GM21619 (cell line): Measurements from ENCODE around the gene MSH3.
"Not testable (repeated sequence)": the region's sequence is repeated elsewhere in the genome, so short reads cannot be mapped to it uniquely, and the experiment has no call there.

Experiments used
- ATAC-seq: cut with Tn5 transposase; IDR thresholded peaks from one replicate; pipeline ENCODE4 v1.9.1; 2021; ENCODE audit not compliant: unreplicated experiment

Gene MSH3

DNA sequence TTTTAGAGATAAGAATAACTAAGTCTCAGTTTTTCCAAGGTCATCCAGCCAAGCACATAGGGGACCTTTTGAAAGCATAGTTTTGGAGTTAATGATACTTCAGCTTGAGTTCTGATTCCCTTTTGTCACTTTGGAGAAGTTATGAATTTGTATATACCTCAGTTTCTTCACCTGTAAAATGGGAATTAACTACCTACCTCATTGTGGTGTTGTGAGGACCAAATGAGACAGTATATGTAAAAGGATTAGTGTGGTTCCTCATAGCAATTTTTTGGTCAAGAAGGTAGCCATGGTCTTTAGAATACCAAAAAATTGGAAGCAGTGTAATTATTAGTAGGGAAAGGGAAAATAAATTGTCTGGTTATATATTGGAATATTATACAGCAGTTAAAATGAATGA is 98.0 kb downstream of the MSH3 start:
- no peak for ATAC-seq

DNA sequence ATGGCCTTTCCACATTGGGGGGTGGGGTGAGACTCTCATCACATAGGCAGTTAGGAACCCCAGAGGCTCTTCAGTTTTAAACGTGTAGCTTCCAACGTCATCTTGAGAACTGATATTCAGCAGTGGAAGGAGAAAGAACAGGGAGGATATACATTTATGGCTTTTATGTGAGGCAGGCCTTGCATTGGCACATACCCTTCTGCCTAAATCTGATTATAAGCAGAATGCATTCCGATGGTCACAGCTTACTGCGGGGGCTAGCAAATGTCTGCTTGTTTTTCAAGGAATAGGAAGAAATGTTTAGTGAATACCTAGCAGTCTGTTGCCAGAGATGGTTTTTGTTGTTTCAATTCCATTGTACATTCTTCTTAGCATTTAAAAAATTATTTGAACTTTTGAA is 99.3 kb downstream of the MSH3 start:
- no peak for ATAC-seq

DNA sequence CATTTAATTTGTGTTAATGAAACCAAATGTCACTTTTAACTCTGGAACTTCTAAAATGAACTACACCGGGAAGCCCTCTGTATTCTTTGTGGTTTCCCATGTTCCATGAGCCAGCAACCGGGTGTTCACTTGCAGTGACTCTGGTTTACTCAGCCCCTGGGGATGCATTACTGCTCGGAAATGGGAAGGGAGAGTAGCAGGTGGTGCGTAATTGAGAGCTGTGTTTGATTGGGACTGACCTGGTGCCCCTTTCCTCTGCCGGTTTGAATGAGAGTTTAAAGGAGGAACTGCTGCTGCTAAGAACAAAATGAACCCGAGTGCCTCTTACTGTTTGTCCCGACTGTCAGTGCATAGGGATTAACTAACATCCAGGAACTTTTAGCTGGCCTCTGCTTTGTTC is 100.4 kb downstream of the MSH3 start:
- ATAC-seq = peak; percentile 42

DNA sequence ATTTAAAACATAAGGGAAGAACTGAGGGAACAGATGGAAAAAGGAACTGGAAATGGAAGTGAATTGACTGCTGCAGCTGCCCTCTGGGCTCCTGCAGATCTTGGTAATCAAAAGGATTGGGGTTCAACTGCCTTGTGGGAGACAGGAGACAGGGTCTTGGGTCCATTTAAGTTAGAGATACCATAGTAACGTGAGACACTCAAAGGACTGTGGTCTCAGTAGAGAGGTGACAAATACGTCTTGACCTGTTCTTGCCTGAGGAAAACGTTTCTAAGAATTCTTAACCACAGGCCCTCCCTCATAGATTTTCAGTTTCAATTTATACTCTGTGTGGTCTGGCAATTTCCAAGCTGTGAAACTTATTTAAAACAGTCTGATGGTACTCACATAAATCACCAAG is 101.2 kb downstream of the MSH3 start:
- peak; percentile 96 for ATAC-seq

- ATAC-seq = no peak
Measured at GRCh38 chr5:80756292-80756691, 101.8 kb downstream of the MSH3 start.

- ATAC-seq = no peak
Measured at GRCh38 chr5:80757290-80757689, 102.8 kb downstream of the MSH3 start.

- ATAC-seq = no peak
Measured at GRCh38 chr5:80759866-80760577, 105.6 kb downstream of the MSH3 start.

GRCh38 chr5:80760680-80761079 is 106.2 kb downstream of the MSH3 start:
- no peak for ATAC-seq

- ATAC-seq = no peak
Measured at GRCh38 chr5:80761176-80761575, 106.7 kb downstream of the MSH3 start.

DNA sequence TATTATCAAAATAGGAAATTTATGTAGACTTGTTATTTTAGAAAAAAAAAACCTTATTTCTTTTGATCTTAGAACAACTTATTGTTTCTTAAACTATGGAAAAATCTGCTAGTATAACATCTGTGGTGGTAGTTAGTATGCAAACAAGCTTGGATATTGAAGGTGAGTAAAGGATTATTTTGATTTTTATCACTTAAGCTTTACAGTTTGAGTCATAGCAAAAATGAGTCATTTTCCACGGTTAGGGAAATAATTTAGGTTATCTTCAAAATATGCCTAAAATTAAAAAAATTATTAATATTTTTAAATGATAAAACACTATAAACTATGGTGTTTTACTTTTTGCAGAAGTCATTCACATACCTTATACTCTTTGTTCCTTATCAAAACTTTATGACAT is 107.5 kb downstream of the MSH3 start:
- no peak for ATAC-seq

- ATAC-seq = no peak
Measured at GRCh38 chr5:80762573-80762972, 108.1 kb downstream of the MSH3 start.

GRCh38 chr5:80763211-80763610 is 108.8 kb downstream of the MSH3 start:
- ATAC-seq = no peak

- no peak for ATAC-seq
Measured at GRCh38 chr5:80763873-80764647, 109.6 kb downstream of the MSH3 start.

DNA sequence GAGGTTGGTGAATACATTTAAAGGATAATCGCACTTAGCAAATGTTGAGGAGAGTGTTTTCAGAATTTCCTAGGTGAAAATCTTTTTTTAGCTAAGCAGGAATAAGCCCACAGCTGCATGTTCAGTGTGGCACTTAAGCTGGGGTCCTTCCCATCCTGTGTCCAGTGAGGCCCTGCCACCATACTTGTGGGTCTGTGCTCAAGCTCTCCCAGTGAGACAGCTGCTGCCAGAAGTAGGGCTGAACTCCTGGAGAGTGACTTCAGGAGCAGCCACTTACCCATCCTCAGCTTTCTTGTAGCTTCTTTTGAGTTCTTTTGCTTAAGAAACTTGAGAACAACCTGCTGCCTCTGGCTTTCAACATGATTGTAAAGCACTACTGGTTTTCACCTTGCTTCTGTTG is 110.3 kb downstream of the MSH3 start:
- ATAC-seq = no peak

DNA sequence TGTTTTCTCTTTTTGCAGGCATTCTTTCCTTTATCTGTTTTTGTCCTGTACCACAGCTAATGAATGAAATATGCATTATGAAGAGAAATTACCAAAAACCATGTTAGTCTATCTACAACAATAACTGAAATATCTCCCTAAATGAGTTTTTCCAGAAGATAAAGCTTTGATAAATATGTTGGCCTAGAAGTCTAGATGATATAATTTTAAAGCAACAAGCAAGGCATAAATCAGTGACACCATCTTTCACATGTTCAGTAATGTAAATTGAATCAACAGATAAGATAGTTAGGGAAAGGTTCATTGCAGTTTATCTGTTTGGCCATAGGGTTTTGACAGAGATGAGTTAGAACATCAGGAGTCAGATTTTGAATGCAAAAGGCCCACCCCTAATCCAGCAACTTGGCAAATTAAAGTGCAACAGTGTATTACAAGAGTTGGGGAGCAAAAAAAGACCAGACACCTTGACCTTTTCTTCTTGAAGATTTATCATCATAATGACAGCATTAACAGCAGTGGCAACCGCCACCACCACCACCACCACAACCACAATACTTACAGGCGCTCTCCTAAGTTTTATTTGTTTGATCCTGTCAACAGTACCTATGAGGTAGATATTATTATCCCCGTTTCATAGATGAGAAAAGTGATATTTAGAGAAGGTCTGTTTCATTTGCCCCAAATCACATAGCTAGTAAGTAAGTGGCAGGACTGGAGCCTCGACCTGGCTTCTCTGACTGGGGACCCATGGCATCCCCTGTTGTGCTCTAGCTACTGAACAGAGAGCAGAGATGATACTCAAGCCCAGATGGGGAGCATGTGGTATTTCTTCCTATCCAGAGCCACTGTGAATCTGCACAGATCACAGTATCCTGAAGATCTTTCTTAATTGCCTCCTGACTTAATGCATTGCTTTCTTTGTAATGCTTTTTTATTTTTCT is 123.2 kb downstream of the MSH3 start:
- ATAC-seq = no peak

DNA sequence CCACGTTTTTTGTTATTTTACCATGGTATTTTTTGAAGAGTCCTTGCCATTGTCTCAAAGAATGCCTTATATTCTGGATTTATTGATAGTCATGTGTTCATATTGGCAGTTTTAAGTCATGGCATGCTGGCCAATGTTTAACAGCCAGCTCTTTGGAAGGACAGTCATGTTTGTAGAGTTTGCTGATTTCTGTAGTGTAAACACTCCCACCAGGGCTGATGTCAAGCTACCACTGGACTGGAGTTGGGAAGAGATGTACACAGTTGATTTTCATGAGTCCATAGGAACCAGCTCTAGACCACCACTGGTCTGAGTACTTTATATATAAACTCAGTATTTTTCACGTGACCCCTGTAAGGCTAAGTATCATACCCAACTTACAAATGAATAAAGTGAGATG is 125.6 kb downstream of the MSH3 start:
- no peak for ATAC-seq

DNA sequence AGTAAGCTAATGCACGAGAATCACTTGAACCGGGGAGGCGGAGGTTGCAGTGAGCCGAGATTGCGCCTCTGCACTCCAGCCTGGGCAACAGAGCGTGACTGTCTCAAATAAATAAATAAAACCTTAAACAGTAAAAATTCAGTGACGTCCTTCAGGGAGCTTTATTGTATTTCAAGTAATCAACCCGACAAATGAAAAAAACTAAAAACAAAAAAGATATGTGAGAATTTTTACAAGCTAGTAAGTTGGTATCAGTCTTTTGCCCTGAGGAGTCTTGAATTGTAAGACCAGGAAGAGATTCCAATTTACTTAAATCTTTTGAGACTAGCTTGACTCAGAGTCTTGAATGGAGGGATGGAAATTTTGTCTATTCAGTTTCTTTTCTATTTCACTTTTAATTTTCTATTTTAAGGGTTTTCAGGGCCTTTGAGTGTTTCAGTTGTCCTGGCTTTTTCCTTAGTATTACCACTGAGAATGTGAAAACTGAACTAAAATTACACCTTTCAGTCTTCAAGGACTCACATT is 126.4 kb downstream of the MSH3 start:
- no peak for ATAC-seq

DNA sequence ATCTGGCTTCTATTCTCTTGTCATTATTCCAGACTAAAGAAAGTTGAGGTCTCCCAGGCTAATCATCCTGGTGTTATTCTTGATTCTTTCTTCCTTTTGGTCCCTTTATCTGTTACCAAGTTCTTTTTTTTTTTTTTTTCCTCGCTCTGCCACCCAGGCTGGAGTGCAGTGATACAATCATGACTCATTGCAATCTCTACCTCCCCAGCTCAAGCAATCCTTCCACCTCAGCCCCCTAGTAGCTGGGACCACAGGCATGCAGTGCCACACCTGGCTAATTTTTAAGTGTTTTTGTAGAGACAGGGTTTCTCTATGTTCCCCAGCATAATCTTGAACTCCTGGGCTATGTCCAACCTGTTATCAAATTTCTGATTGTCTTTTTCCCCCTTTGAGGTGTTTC is 126.9 kb downstream of the MSH3 start:
- no peak for ATAC-seq

DNA sequence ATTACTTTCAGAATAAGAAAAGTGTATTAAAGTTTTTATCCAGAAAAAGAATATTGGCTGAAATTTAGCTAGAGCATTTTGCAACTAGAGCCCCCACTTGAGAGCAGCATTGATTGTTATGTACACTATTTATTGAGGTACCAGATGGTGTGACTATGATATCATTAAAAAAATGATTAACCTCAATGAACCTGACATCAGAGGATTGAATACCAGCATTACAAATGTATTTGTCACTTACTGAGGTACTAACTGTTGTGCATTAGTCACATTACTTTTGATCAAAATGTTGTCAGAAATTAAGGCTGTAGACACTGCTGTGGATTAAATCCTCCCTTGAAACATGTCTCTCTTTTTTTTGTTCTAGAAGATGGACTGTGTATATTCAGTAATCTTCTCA is 128.2 kb downstream of the MSH3 start:
- no peak for ATAC-seq

GRCh38 chr5:80783751-80784150 is 129.3 kb downstream of the MSH3 start:
- not testable (repeated sequence) for ATAC-seq

GRCh38 chr5:80784451-80784850 is 130.0 kb downstream of the MSH3 start:
- ATAC-seq = no peak
